H1 (cell line): ENCODE results near the gene CD81. TPM values are rescaled to one million over a fixed set of nuclear protein-coding genes. Genes with fewer than 3 reads are reported as not detected.

Experiments used
- CTCF ChIA-PET: fragments of 300-600 bp; sonication (Branson Sonifier 250); formaldehyde crosslinking; loops from one replicate; lab custom pipeline; 2021; ENCODE audit not compliant: partially characterized antibody; lab: Charles Lee
- POLR2A ChIA-PET: fragments of 300-600 bp; sonication (Branson Sonifier 250); formaldehyde crosslinking; loops from one replicate; lab custom pipeline; 2021; ENCODE audit warnings: inconsistent platforms; ENCODE audit not compliant: partially characterized antibody; lab: Charles Lee
- DNase-seq, 2 experiments: peaks; one replicate each; pipeline versions ENCODE4 v3.0.0 to v3.0.0-alpha.2; 2010 to 2022; ENCODE audit warnings: low spot score in 2 of 2, low read depth in 1 of 2, mixed read lengths in 1 of 2
- FAIRE-seq: peaks from 2 replicates; lab custom pipeline; 2011; peaks lifted over from hg19 to GRCh38; lab: Jason Lieb, UNC
- H2AFZ ChIP-seq: 2 replicates; pipeline ENCODE4 v1.8.1; 2012; ENCODE audit warnings: low read length, inconsistent platforms
- H2AK5ac ChIP-seq: 2 replicates; pipeline ENCODE4 v1.6.1; 2013; ENCODE audit warnings: low read depth, low read length
- H2BK120ac ChIP-seq: replicated peaks from 2 replicates; pipeline ENCODE3; 2013; ENCODE audit warnings: low read depth, low read length, inconsistent platforms
- H2BK12ac ChIP-seq: 2 replicates; pipeline ENCODE4 v1.6.1; 2013; ENCODE audit warnings: low read depth, low read length
- H2BK15ac ChIP-seq: 2 replicates; pipeline ENCODE4 v1.6.1; 2013; ENCODE audit warnings: low read length
- H2BK20ac ChIP-seq: 2 replicates; pipeline ENCODE4 v1.6.1; 2013; ENCODE audit warnings: low read length
- H2BK5ac ChIP-seq: 2 replicates; pipeline ENCODE4 v1.6.1; 2013; ENCODE audit warnings: low read depth, low read length
- H3K14ac ChIP-seq: 2 replicates; pipeline ENCODE4 v1.6.1; 2013; ENCODE audit warnings: inconsistent platforms; ENCODE audit not compliant: insufficient read length
- H3K18ac ChIP-seq: 2 replicates; pipeline ENCODE4 v1.6.1; 2013; ENCODE audit warnings: low read length; ENCODE audit errors: extremely low read depth
- H3K23ac ChIP-seq: 2 replicates; pipeline ENCODE4 v1.6.1; 2013; ENCODE audit warnings: inconsistent platforms; ENCODE audit not compliant: insufficient read length
- H3K23me2 ChIP-seq: 2 replicates; pipeline ENCODE4 v1.6.1; 2013; ENCODE audit warnings: low read depth, low read length
- H3K27ac ChIP-seq: 2 replicates; pipeline ENCODE4 v1.6.1; 2011; ENCODE audit warnings: low read depth, low read length, inconsistent platforms
- H3K27me3 ChIP-seq, 4 experiments: replicated peaks in 1 of 4; 1 replicate in 1 of 4; 2 replicates in 3 of 4; pipeline versions ENCODE4 v1.6.1 to v1.8.1; 2011 to 2013; ENCODE audit warnings: low read length in 3 of 4, mild to moderate bottlenecking in 3 of 4, inconsistent platforms in 2 of 4, mixed read lengths in 2 of 4, moderate library complexity in 1 of 4; ENCODE audit not compliant: control insufficient read depth in 3 of 4, insufficient read depth in 3 of 4; ENCODE audit errors: extremely low read depth in 1 of 4
- H3K36me3 ChIP-seq, 4 experiments: 2 replicates each; pipeline versions ENCODE4 v1.6.1 to v1.8.1; 2011 to 2013; ENCODE audit warnings: mild to moderate bottlenecking in 4 of 4, low read length in 3 of 4, moderate library complexity in 2 of 4, control low read depth in 1 of 4, inconsistent platforms in 1 of 4; ENCODE audit not compliant: insufficient read depth in 4 of 4, control insufficient read depth in 2 of 4
- H3K4ac ChIP-seq: replicated peaks from 2 replicates; pipeline ENCODE3; 2013; ENCODE audit warnings: low read length, low read depth, mixed read lengths, inconsistent platforms; ENCODE audit not compliant: insufficient read length
- H3K4me1 ChIP-seq, 4 experiments: replicated peaks in 1 of 4; 1 replicate in 1 of 4; 2 replicates in 3 of 4; pipeline versions ENCODE4 v1.6.1 to v1.8.1; 2011 to 2013; ENCODE audit warnings: low read length in 3 of 4, inconsistent platforms in 2 of 4, mixed read lengths in 1 of 4; ENCODE audit not compliant: insufficient read depth in 4 of 4, control insufficient read depth in 3 of 4
- H3K4me2 ChIP-seq, 2 experiments: 2 replicates each; pipeline versions ENCODE4 v1.6.1 to v1.8.1; 2011 to 2013; ENCODE audit warnings: low read depth in 2 of 2, low read length in 2 of 2, control low read depth in 1 of 2, inconsistent platforms in 1 of 2, mild to moderate bottlenecking in 1 of 2; ENCODE audit not compliant: insufficient read depth in 1 of 2
- H3K4me3 ChIP-seq, 4 experiments: fragments of 200-600, 300-600 bp in 1 of 4; sonication (generic), shearing (Covaris generic), sonication (Bioruptor Twin) in 1 of 4; 2 replicates each; pipeline versions ENCODE4 v1.5.1 to v1.8.1; 2011 to 2016; ENCODE audit warnings: low read length in 4 of 4, low read depth in 3 of 4, control low read depth in 2 of 4, inconsistent platforms in 2 of 4, mild to moderate bottlenecking in 2 of 4, mixed read lengths in 1 of 4, moderate library complexity in 1 of 4; ENCODE audit not compliant: insufficient read depth in 2 of 4; ENCODE audit errors: extremely low read depth in 1 of 4
- H3K56ac ChIP-seq: replicated peaks from 2 replicates; pipeline ENCODE3; 2013; ENCODE audit warnings: low read depth, mild to moderate bottlenecking, mixed read lengths, low read length, inconsistent platforms; ENCODE audit not compliant: insufficient read length
- H3K79me1 ChIP-seq: 2 replicates; pipeline ENCODE4 v1.6.1; 2013; ENCODE audit warnings: low read depth, low read length, control low read depth
- H3K79me2 ChIP-seq, 2 experiments: 2 replicates each; pipeline versions ENCODE4 v1.6.1 to v1.8.1; 2012 to 2013; ENCODE audit warnings: low read length in 2 of 2, mild to moderate bottlenecking in 2 of 2, inconsistent platforms in 1 of 2; ENCODE audit not compliant: insufficient read depth in 2 of 2, control insufficient read depth in 1 of 2
- H3K9ac ChIP-seq, 4 experiments: replicated peaks in 1 of 4; 1 replicate in 1 of 4; 2 replicates in 3 of 4; pipeline versions ENCODE4 v1.6.1 to v1.8.1; 2011 to 2013; ENCODE audit warnings: low read depth in 3 of 4, low read length in 3 of 4, control low read depth in 2 of 4, mild to moderate bottlenecking in 2 of 4, moderate library complexity in 2 of 4, inconsistent platforms in 1 of 4; ENCODE audit errors: extremely low read depth in 1 of 4
- H3K9me3 ChIP-seq, 2 experiments: 2 replicates each; pipeline versions ENCODE4 v1.6.1 to v1.8.1; 2012 to 2013; ENCODE audit warnings: mild to moderate bottlenecking in 2 of 2, moderate library complexity in 2 of 2, control low read depth in 1 of 2, inconsistent platforms in 1 of 2, low read depth in 1 of 2, low read length in 1 of 2, mixed read lengths in 1 of 2; ENCODE audit not compliant: insufficient read depth in 2 of 2
- H4K20me1 ChIP-seq, 2 experiments: replicated peaks in 1 of 2; 2 replicates each; pipeline versions ENCODE3 to v1.8.1; 2011 to 2013; ENCODE audit warnings: inconsistent platforms in 2 of 2, low read length in 2 of 2, mild to moderate bottlenecking in 1 of 2; ENCODE audit not compliant: insufficient read depth in 2 of 2, control insufficient read depth in 1 of 2
- H4K5ac ChIP-seq: 2 replicates; pipeline ENCODE4 v1.6.1; 2013; ENCODE audit warnings: low read length, low read depth, mixed read lengths, inconsistent platforms; ENCODE audit not compliant: insufficient read length
- H4K8ac ChIP-seq: 2 replicates; pipeline ENCODE4 v1.8.0; 2013; ENCODE audit warnings: mild to moderate bottlenecking, moderate library complexity, low read length, inconsistent platforms; ENCODE audit not compliant: insufficient read depth; ENCODE audit errors: extremely low read depth
- H4K91ac ChIP-seq: replicated peaks from 2 replicates; pipeline ENCODE3; 2013; ENCODE audit warnings: low read length, mixed read lengths, inconsistent platforms; ENCODE audit not compliant: insufficient read length
- BRCA1 ChIP-seq: IDR thresholded peaks from 2 replicates; pipeline ENCODE4 v1.6.1; 2012; ENCODE audit warnings: low read depth, low read length, improper control_type of control experiment
- CBX8 ChIP-seq: fragments of 300-800, 300-1000 bp; sonication (generic); IDR thresholded peaks from 2 replicates; pipeline ENCODE4 v1.7.1; 2016; ENCODE audit warnings: low read depth, low read length, borderline replicate concordance
- FOSL1 ChIP-seq: IDR thresholded peaks from 2 replicates; pipeline ENCODE4 v1.6.1; 2011; ENCODE audit warnings: mild to moderate bottlenecking, low read depth, low read length, moderate library complexity; ENCODE audit not compliant: insufficient read depth
- MAFK ChIP-seq: IDR thresholded peaks from 2 replicates; pipeline ENCODE4 v1.6.1; 2012; ENCODE audit warnings: low read depth, mild to moderate bottlenecking, improper control_type of control experiment, low read length
- SAP30 ChIP-seq: fragments of 300-600 bp; sonication (generic); IDR thresholded peaks from 2 replicates; pipeline ENCODE4 v1.7.1; 2012; ENCODE audit warnings: low read length, moderate library complexity, mild to moderate bottlenecking, inconsistent platforms; ENCODE audit not compliant: insufficient read depth, insufficient replicate concordance
- SP1 ChIP-seq: IDR thresholded peaks from 2 replicates; pipeline ENCODE4 v1.6.1; 2011; ENCODE audit warnings: low read depth, low read length
- TAF7 ChIP-seq: optimal IDR thresholded peaks from 2 replicates; pipeline ENCODE3; 2011; ENCODE audit warnings: low read depth, mild to moderate bottlenecking, inconsistent platforms, low read length, moderate library complexity, borderline replicate concordance
- ZNF274 ChIP-seq: IDR thresholded peaks from 2 replicates; pipeline ENCODE4 v1.7.0; 2012; ENCODE audit warnings: low read length, borderline replicate concordance; ENCODE audit errors: extremely low read depth
- WGBS, 2 experiments: shearing (Covaris generic) in 1 of 2; methylation state at CpG; one replicate each; pipeline versions ENCODE4 v1.1.6 to v1.1.7; 2013 to 2015; ENCODE audit warnings: low lambda C conversion rate in 2 of 2, mixed read lengths in 2 of 2, inconsistent platforms in 1 of 2, low coverage in 1 of 2, missing lambda C conversion rate in 1 of 2; ENCODE audit not compliant: insufficient replicate concordance in 2 of 2, insufficient coverage in 1 of 2, insufficient read length in 1 of 2; ENCODE audit errors: extremely low coverage in 1 of 2, missing lambda C conversion rate in 1 of 2; 5-methylcytosine and 5-hydroxymethylcytosine counted together
- polyA plus RNA-seq, 7 experiments: library from polyadenylated mRNA; depleted of rRNA in 3 of 7; stranded (reverse) in 5 of 7; unstranded in 2 of 7; fragments of >200 nt in 5 of 7; fragments of 200-250 nt in 2 of 7; gene quantifications; 1 replicate in 5 of 7; 2 replicates in 1 of 7; 4 replicates in 1 of 7; pipeline versions ENCODE4 v1.2.1 to v1.2.3, GENCODE V29; 2011 to 2013; ENCODE audit warnings: missing spikeins in 2 of 7, mixed read lengths in 2 of 7
- total RNA-seq: library from RNA; stranded (reverse); fragmentation: NEBNext Ultra II Directional; extraction: Animal tissue kit (Norgen Biotek cat#: 25700); gene quantifications from 2 replicates; pipeline ENCODE4 v1.2.1, GENCODE V29; 2021
- TF ChIP-seq, protein P1 (sequence below): IDR thresholded peaks from 2 replicates; pipeline ENCODE4 v1.6.1; 2011; ENCODE audit warnings: low read depth, mild to moderate bottlenecking, low read length; ENCODE audit not compliant: insufficient read depth
- TF ChIP-seq, protein P2 (sequence below): IDR thresholded peaks from 2 replicates; pipeline ENCODE4 v1.6.1; 2012; ENCODE audit warnings: inconsistent platforms

CD81 gene
- total and polyA plus RNA-seq, 2 of the 8 experiments (the other 6 are each of a cell fraction or from before 2014, with no cell fraction given), result 238 to 309 TPM

DNA sequence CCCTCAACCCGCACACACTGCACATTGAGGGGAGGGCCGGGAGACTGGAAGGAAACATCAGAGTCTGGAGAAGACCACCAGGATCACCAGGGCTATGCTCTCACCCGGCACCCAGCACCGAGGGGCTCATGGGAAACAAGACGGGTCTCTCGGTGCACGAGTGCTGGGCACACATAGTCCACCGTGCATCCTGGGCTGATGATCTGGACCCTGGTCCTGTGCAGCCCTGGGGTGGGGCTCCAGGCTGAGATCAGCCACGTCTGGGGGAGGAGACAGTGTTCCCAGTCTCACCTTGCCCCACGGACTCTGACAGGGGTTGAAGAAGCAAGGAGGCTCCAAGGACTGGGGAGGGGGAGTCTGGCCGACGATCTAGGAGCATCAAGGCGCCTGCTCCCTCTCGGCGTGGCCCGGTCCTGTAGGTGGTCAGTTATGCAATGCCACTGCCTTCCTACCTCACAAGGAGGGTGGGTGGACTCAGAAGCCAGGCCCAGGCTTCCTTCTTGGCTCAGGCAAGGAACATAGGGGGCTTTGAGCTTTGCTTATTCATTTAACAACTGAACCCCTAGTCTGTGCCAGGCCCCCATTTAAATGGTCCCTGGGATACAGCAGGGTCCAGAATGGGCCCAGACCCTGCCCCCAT, 11.4 kb upstream of the CD81 start:
- DNase-seq (no peak), FAIRE-seq (no peak)
- Histone ChIP-seq H2BK12ac (no peak overlapping the region), H3K23ac (no peak overlapping the region), H3K9me3 (no peaks in the 10 kb centered on the region), H3K79me2 (no peaks in the 10 kb centered on the region), H3K79me1 (no peaks in the 10 kb centered on the region), H3K14ac (no peak overlapping the region), H2AK5ac (no peak overlapping the region), H4K91ac (no peak overlapping the region), H3K4me1 (no peaks in the 10 kb centered on the region), H3K36me3 (no peaks in the 10 kb centered on the region), H3K4me3 (no peak overlapping the region), H3K9ac (no peak overlapping the region), H2BK20ac (no peak overlapping the region), H3K23me2 (no peaks in the 10 kb centered on the region), H3K4ac (no peak overlapping the region), H3K27me3 (0 out of 7 replicates have a peak, but pooled peaks cover 0 to 2% (median 0%) of the 10 kb centered on the region in 4 experiments), H2AFZ (no peak overlapping the region), H3K56ac (no peak overlapping the region), H4K8ac (no peak overlapping the region; the same call in 1 of the 2 replicates), H3K4me2 (no peak overlapping the region), H2BK120ac (no peak overlapping the region), H3K18ac (no peak overlapping the region), H4K20me1 (peaks cover 0 to 1% of the 10 kb centered on the region in 2 experiments), H4K5ac (no peak overlapping the region), H2BK5ac (no peak overlapping the region), H2BK15ac (no peak overlapping the region), H3K27ac (no peak overlapping the region)
- ChIA-PET POLR2A (interaction anchor here (3.1 kb wide), 1 partner anchor 12 kb away, joined by 34 read pairs; the partner anchor contains the start of gene CD81), CTCF (interaction anchor here (1.7 kb wide), 1 partner anchor 60 kb away, joined by 9 read pairs; no protein-coding TSS in a partner anchor)
- WGBS, 2 experiments, result 95% methylated on average over 16 of the region's 16 CpGs; no CpG with 5 or more reads in 1 of the 2 experiments
- TF ChIP-seq MAFK (no peak), ZNF274 (no peak), CBX8 (no peak), TAF7 (no peak), BRCA1 (no peak), FOSL1 (no peak), SAP30 (no peak), SP1 (no peak)
- TF ChIP-seq, protein P1, sequence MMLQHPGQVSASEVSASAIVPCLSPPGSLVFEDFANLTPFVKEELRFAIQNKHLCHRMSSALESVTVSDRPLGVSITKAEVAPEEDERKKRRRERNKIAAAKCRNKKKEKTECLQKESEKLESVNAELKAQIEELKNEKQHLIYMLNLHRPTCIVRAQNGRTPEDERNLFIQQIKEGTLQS, result no peak
- TF ChIP-seq, protein P2, sequence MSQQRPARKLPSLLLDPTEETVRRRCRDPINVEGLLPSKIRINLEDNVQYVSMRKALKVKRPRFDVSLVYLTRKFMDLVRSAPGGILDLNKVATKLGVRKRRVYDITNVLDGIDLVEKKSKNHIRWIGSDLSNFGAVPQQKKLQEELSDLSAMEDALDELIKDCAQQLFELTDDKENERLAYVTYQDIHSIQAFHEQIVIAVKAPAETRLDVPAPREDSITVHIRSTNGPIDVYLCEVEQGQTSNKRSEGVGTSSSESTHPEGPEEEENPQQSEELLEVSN, result no peak
